GM06990 (cell line): Measurements from ENCODE around the gene FHIT.

Experiments
- DNase-seq: peaks from one replicate; pipeline ENCODE4 v3.0.0-alpha.2; 2011; ENCODE audit not compliant: insufficient read length; ENCODE audit errors: extremely low read depth
- H3K27me3 ChIP-seq: replicated peaks from 2 replicates; pipeline ENCODE4 v1.6.0; 2011; ENCODE audit warnings: low read length; ENCODE audit not compliant: control insufficient read depth, insufficient read depth
- H3K36me3 ChIP-seq: 2 replicates; pipeline ENCODE4 v1.5.1; 2011; ENCODE audit warnings: low read length; ENCODE audit not compliant: control insufficient read depth, insufficient read depth
- H3K4me3 ChIP-seq: replicated peaks from 2 replicates; pipeline ENCODE4 v1.5.1; 2011; ENCODE audit warnings: low read depth, mild to moderate bottlenecking, control low read depth, low read length
- TF ChIP-seq, protein P1 (sequence below): IDR thresholded peaks from 2 replicates; pipeline ENCODE4 v1.5.1; 2011; ENCODE audit warnings: low read length, control low read depth, mild to moderate bottlenecking, inconsistent platforms; ENCODE audit not compliant: insufficient read depth, poor library complexity, severe bottlenecking

Gene FHIT

DNA sequence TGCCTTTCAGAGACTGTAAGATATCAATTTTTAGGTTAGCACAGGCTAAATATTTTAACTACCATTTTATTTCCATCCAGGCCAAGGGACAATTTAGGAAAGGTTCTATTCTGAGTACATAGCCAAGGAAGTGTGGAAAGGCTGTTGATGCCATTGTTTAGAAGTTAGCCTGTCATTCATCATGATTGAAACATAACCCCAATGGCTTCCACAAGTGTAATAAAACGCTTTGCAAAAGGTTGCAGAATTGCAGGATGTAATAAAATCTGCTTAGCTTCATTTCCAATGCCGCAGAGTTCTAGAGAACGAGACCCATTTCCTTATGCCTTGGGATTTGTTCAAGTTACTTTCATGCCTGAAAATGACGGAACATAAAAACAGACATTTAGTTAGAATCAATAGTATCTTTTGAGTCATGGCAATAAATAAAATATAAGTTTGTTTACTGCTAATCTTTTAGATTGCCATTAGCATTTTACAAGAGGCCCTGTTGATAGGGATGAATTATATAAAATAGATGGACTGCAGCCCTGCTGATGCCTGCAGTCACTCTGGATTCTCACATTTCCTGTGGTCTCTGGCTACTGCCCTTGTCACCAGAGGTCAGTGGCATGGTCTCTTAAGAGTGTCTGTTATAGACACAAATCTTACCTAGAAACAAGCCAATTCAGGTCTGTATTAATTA is 1523.2 kb downstream of the FHIT start:
- no peak for DNase-seq

DNA sequence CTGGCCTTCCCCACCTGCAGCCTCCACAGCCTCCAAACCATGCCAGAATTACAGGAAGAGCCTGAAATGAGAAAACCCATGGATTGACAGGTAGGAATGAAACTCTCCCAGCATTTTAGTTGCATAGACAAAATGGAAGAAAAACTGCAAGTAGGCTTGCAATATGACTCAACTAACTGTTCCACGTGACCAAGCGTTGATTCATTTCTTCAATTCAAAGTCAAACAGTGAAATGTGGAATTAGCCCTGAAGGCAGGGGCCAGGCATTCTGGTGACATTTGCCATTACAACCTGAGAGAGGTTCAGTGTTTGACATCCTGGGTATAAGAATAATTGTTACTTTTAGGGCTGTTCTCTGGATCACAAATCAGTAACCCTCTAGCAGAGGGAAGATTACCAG is 1525.0 kb downstream of the FHIT start:
- DNase-seq: peak; percentile 39
- peaks cover 2% of the 10 kb centered on the region for H3K27me3 ChIP-seq
- H3K36me3 ChIP-seq: no peaks in the 10 kb centered on the region
- TF ChIP-seq, protein P1, sequence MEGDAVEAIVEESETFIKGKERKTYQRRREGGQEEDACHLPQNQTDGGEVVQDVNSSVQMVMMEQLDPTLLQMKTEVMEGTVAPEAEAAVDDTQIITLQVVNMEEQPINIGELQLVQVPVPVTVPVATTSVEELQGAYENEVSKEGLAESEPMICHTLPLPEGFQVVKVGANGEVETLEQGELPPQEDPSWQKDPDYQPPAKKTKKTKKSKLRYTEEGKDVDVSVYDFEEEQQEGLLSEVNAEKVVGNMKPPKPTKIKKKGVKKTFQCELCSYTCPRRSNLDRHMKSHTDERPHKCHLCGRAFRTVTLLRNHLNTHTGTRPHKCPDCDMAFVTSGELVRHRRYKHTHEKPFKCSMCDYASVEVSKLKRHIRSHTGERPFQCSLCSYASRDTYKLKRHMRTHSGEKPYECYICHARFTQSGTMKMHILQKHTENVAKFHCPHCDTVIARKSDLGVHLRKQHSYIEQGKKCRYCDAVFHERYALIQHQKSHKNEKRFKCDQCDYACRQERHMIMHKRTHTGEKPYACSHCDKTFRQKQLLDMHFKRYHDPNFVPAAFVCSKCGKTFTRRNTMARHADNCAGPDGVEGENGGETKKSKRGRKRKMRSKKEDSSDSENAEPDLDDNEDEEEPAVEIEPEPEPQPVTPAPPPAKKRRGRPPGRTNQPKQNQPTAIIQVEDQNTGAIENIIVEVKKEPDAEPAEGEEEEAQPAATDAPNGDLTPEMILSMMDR: no peak
- no peak overlapping the region for H3K4me3 ChIP-seq

More for the DNA sequence above, 1523.2 kb downstream of the FHIT start:
- Histone ChIP-seq H3K4me3 (no peak overlapping the region), H3K36me3 (no peaks in the 10 kb centered on the region), H3K27me3 (peaks cover 2% of the 10 kb centered on the region)
- TF ChIP-seq, protein P1: no peak

DNA sequence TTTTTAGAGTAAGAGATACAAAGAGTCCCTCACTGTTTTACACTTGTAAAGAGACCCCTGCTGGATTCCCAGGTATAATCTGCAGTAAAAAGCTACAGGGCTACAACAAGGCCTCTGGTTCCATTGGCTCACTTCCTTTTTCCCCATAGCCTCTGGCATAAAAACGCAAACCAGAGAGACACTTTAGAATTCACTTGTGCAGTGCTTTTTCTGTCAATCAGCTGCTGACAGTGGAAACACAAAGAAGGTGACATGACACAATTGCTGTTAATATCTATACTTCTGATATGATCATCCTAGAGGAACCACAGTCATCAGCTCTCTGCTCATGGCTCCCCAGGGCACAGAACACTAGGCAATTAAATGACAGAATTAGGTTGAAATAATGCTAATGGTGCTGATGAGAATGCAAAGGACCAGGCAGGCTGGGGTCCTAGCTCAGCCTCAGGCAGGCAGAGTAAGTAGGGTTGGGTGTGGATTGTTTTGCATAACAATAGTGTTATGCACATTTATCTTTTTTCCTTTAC is 1533.5 kb downstream of the FHIT start:
- TF ChIP-seq, protein P1: no peak
- Histone ChIP-seq H3K27me3 (no peaks in the 10 kb centered on the region; the same call in none of the 2 replicates), H3K4me3 (no peak overlapping the region), H3K36me3 (no peaks in the 10 kb centered on the region)
- DNase-seq: no peak

DNA sequence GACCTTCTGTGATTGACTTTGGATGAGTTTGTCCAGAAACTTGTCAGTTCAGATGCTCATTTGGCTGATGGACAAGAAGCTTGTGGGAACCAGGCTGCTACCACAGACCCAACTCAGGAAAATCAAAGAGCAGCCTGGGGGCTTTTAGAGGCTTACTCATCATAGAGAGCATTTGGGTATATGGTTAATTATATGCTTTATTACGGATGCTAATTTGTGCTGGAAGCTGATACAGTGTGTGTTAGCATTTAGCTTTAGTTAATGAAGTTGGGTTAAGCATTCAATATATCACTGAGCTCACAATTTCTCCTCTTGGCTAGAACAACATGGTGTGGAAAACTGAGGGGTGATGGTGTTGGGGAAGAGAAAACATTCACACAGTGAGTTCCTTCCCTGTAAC is 1537.2 kb downstream of the FHIT start:
- Histone ChIP-seq H3K36me3 (no peaks in the 10 kb centered on the region), H3K4me3 (no peak overlapping the region), H3K27me3 (peaks cover 2% of the 10 kb centered on the region; the same call in 1 of the 2 replicates)
- no peak for DNase-seq
- TF ChIP-seq, protein P1: no peak

DNA sequence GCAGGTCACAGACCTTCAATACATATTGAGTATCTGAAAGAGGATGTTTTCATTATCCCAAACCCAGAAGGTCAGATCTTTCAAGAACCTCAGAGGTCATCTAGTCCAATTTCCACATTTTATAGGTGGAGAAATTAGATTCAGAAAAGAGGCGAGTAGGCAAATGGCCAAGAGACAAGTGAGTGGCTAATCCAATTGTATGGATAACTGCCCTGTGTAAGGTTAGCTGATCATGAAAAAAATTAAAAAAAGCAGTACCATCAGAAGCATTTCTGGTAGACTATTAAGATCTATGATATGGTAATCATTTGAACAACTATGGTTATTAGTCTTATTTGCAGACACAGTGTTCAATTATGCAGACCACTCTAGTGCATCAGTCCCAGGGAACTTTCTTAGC is 1540.7 kb downstream of the FHIT start:
- Histone ChIP-seq H3K36me3 (no peaks in the 10 kb centered on the region), H3K27me3 (peaks cover 2% of the 10 kb centered on the region; the same call in 1 of the 2 replicates), H3K4me3 (no peak overlapping the region)
- DNase-seq: no peak
- TF ChIP-seq, protein P1: no peak
